Peyer's patch (tissue), 4 donors: ENCODE measurements around the gene THRB. TPM values are rescaled to one million over a fixed set of nuclear protein-coding genes. Genes with fewer than 3 reads are reported as not detected.

Experiments used
- DNase-seq, 3 donors: peaks; one replicate each; pipeline ENCODE4 v3.0.0-alpha.2; 2017 to 2019
- H3K27ac ChIP-seq, 4 donors: fragments of 200-600 bp; sonication (generic); one replicate each; pipeline ENCODE4 v1.5.1; 2016 to 2019
- H3K27me3 ChIP-seq, 2 donors: fragments of 200-600 bp; sonication (generic); one replicate each; pipeline ENCODE4 v1.5.1; 2019
- H3K36me3 ChIP-seq, 3 donors: fragments of 200-600 bp; sonication (generic); one replicate each; pipeline ENCODE4 v1.5.1; 2016 to 2019
- H3K4me1 ChIP-seq, 4 donors: fragments of 200-600 bp; sonication (generic); one replicate each; pipeline ENCODE4 v1.5.1; 2016 to 2019
- H3K4me3 ChIP-seq, 4 donors: fragments of 200-600 bp; sonication (generic); 1 replicate in 3 of 4; 2 replicates in 1 of 4; pipeline ENCODE4 v1.5.1; 2016 to 2019; ENCODE audit warnings: mild to moderate bottlenecking in 1 of 4
- H3K9me3 ChIP-seq, 4 donors: fragments of 200-600 bp; sonication (generic); one replicate each; pipeline ENCODE4 v1.5.1; 2016 to 2019; ENCODE audit warnings: mild to moderate bottlenecking in 1 of 4
- CTCF ChIP-seq, 6 experiments: fragments of 450-650 bp in 4 of 6; fragments of 200-600 bp in 2 of 6; sonication (generic) in 1 of 6; IDR thresholded peaks; one replicate each; pipeline ENCODE4 v1.5.1; 2017 to 2019; ENCODE audit warnings: antibody characterized with exemption in 6 of 6, mild to moderate bottlenecking in 3 of 6, moderate library complexity in 1 of 6
- POLR2A ChIP-seq, 2 donors: fragments of 450-650 bp; IDR thresholded peaks; one replicate each; pipeline ENCODE4 v1.5.1; 2017; ENCODE audit warnings: antibody characterized with exemption in 2 of 2, mild to moderate bottlenecking in 2 of 2, moderate library complexity in 2 of 2
- total RNA-seq, 4 donors: library from RNA; depleted of rRNA; stranded (reverse); fragments of >200 nt; gene quantifications; one replicate each; pipeline ENCODE4 v1.1.0, GENCODE V29; 2016

The THRB gene
- total RNA-seq, 4 donors from 2014 or later, result 2.6 to 13.2 (median 8.4) TPM

DNA sequence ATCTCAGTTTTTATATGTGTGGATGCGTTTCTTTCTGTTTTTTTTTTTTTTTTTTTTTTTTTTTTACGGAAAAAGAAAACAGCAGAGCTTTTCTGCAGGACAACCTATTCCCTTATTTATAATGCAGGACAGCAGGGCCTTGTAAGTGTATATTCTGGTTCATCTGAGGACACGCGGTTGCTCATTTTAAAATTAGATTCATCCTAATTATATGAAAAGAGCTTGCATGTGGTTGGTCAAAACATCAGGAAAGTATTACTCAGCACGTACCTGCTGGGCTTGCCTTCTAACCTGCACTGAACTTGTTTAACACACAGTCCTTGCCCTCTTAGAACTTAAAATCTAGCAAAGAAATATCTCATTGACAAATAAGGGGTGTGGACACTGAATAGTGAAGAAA, 13.5 kb downstream of the THRB start:
- H3K9me3 ChIP-seq, result no peaks in the 10 kb centered on the region
- TF ChIP-seq POLR2A (IDR thresholded peaks at IDR 0.05) (no peak), CTCF (IDR thresholded peaks at IDR 0.05) (no peak)
- no peak overlapping the region for H3K27ac ChIP-seq
- DNase-seq, result no peak
- H3K4me1 ChIP-seq, result peaks cover 0 to 6% (median 0%) of the 10 kb centered on the region in 4 donors
- H3K27me3 ChIP-seq, result no peaks in the 10 kb centered on the region
- no peak overlapping the region for H3K4me3 ChIP-seq
- H3K36me3 ChIP-seq, result no peaks in the 10 kb centered on the region

DNA sequence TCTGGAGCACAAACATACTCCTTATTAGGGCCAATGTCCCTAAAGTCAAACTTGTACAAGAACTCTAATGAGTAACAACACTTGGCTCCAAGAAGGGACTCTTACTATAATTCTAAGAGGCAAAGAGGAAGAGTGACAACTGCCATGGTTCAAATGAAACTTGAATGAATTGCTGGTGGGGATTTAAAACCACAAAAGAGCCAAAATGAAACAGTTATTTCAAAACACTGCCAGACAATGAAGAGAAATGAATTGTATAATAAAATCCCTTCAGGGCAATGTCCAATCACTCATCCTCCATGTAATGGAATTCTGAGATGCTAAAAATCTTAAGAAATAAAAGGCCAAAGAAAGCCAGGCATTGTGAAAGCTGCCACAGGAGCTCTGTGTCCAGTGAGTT, 14.2 kb downstream of the THRB start:
- Histone ChIP-seq H3K27ac (no peak overlapping the region), H3K27me3 (no peaks in the 10 kb centered on the region), H3K4me3 (no peak overlapping the region), H3K9me3 (no peaks in the 10 kb centered on the region), H3K4me1 (peaks cover 0 to 6% (median 0%) of the 10 kb centered on the region in 4 donors), H3K36me3 (no peaks in the 10 kb centered on the region)
- TF ChIP-seq CTCF (IDR thresholded peaks at IDR 0.05) (no peak), POLR2A (IDR thresholded peaks at IDR 0.05) (no peak)
- no peak for DNase-seq

- H3K4me1 ChIP-seq, result peaks cover 0 to 6% (median 0%) of the 10 kb centered on the region in 4 donors
- no peak for DNase-seq
- H3K36me3 ChIP-seq, result no peaks in the 10 kb centered on the region
- no peak overlapping the region for H3K4me3 ChIP-seq
- TF ChIP-seq POLR2A (IDR thresholded peaks at IDR 0.05) (no peak), CTCF (IDR thresholded peaks at IDR 0.05) (no peak)
- no peaks in the 10 kb centered on the region for H3K27me3 ChIP-seq
- no peaks in the 10 kb centered on the region for H3K9me3 ChIP-seq
- no peak overlapping the region for H3K27ac ChIP-seq
Observed at GRCh38 chr3:24479816-24480215, 14.8 kb downstream of the THRB start.

DNA sequence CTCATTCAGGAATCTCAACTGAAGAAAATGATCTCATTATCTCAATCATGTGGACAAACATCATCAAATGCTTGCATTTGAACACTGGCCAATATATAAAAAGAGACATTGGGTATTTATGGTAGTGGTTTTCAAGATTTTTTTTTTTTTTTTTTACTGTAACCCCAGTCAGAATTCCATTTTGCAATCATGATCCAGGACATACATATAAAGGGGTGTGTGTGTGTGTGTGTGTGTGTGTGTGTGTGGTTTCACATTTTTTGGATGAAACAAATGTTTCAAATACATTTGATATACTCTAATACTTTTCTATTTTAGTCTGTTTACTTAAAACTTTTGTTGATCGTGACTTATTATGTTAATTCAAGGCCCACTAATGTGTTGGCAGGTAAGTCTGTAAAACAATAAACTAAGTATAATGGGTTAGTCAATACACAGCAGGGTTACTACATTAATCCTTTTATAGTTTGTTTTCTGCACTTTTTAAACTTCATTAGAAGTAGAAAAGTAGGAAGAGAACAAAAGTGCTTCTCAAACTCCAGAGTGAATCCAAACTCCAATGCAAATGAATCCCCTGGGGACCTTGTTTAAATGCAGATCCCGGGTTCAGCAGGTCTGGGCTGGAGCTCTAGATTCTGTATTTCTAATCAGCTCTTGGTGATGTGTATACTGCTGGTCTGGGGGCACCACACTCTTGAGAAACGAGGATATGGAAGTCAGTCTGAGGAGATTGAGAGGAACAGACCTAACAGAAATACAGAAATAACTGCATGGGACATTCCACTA, 17.6 kb downstream of the THRB start:
- no peaks in the 10 kb centered on the region for H3K36me3 ChIP-seq
- H3K9me3 ChIP-seq, result no peaks in the 10 kb centered on the region
- no peak overlapping the region for H3K27ac ChIP-seq
- TF ChIP-seq CTCF (IDR thresholded peaks at IDR 0.05) (no peak), POLR2A (IDR thresholded peaks at IDR 0.05) (no peak)
- DNase-seq, result no peak
- H3K4me1 ChIP-seq, result peaks cover 0 to 3% (median 0%) of the 10 kb centered on the region in 4 donors
- H3K4me3 ChIP-seq, result no peak overlapping the region
- no peaks in the 10 kb centered on the region for H3K27me3 ChIP-seq

DNA sequence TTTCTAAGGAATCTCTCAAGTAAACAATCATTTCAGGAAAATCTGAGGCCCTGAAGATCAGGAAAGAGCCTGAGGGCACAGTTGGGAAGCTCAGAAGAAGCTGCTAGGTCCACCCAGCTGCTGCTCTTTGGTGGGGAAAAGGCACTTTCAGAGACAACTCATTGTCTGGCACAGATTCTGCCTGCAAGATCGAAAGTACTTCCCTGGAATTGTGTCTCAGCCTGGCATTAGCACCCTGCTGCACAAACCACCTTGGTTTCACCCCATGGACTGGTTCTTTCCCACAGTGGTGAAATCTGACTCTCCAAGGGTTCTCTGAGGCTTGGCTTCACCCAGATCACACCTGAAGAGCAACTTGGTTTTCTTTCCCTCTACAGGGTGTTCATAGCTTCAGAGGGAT, 18.7 kb downstream of the THRB start:
- no peaks in the 10 kb centered on the region for H3K9me3 ChIP-seq
- TF ChIP-seq CTCF (IDR thresholded peaks at IDR 0.05) (no peak), POLR2A (IDR thresholded peaks at IDR 0.05) (no peak)
- H3K4me1 ChIP-seq, result no peaks in the 10 kb centered on the region
- no peaks in the 10 kb centered on the region for H3K36me3 ChIP-seq
- no peak overlapping the region for H3K4me3 ChIP-seq
- no peaks in the 10 kb centered on the region for H3K27me3 ChIP-seq
- DNase-seq, result no peak
- no peak overlapping the region for H3K27ac ChIP-seq
